Osteoblast (primary cell): ENCODE results near the gene PLXNA4. TPM values are rescaled to one million over a fixed set of nuclear protein-coding genes. Genes with fewer than 3 reads are reported as not detected.

Experiments used
- DNase-seq: peaks from one replicate; pipeline ENCODE4 v3.0.0; 2011; ENCODE audit warnings: low spot score, mixed read lengths; ENCODE audit not compliant: insufficient read length; ENCODE audit errors: missing footprints
- H2AFZ ChIP-seq: 2 replicates; pipeline ENCODE4 v1.6.0; 2011; ENCODE audit warnings: mild to moderate bottlenecking, low read length
- H3K27ac ChIP-seq: 2 replicates; pipeline ENCODE4 v1.5.1; 2011; ENCODE audit warnings: mild to moderate bottlenecking, low read depth, low read length, moderate library complexity
- H3K27me3 ChIP-seq: 2 replicates; pipeline ENCODE4 v1.6.0; 2012; ENCODE audit warnings: mild to moderate bottlenecking, control low read depth, inconsistent platforms, low read length, moderate library complexity; ENCODE audit not compliant: insufficient read depth
- H3K36me3 ChIP-seq: 2 replicates; pipeline ENCODE4 v1.5.1; 2011; ENCODE audit warnings: mild to moderate bottlenecking, low read length, control low read depth, moderate library complexity; ENCODE audit not compliant: insufficient read depth
- H3K4me1 ChIP-seq: 2 replicates; pipeline ENCODE4 v1.5.1; 2011; ENCODE audit warnings: mild to moderate bottlenecking, low read length, control low read depth, moderate library complexity; ENCODE audit not compliant: insufficient read depth
- H3K4me2 ChIP-seq: 2 replicates; pipeline ENCODE4 v1.6.0; 2011; ENCODE audit warnings: mild to moderate bottlenecking, low read length; ENCODE audit not compliant: insufficient read depth
- H3K4me3 ChIP-seq: fragments of 200-600 bp; sonication (generic); 3 replicates; pipeline ENCODE4 v1.5.1; 2012; ENCODE audit warnings: mild to moderate bottlenecking, low read length, inconsistent platforms; ENCODE audit not compliant: insufficient read depth
- H3K79me2 ChIP-seq: 2 replicates; pipeline ENCODE4 v1.6.0; 2012; ENCODE audit warnings: mild to moderate bottlenecking, low read length, control low read depth, inconsistent platforms; ENCODE audit not compliant: insufficient read depth
- H3K9me3 ChIP-seq: 2 replicates; pipeline ENCODE4 v1.5.1; 2011; ENCODE audit warnings: low read depth, low read length, control low read depth
- H4K20me1 ChIP-seq: 2 replicates; pipeline ENCODE4 v1.6.0; 2012; ENCODE audit warnings: mild to moderate bottlenecking, low read length, control low read depth; ENCODE audit not compliant: insufficient read depth
- CTCF ChIP-seq: IDR thresholded peaks from 2 replicates; pipeline ENCODE4 v1.5.1; 2011; ENCODE audit warnings: mild to moderate bottlenecking, low read depth, low read length, moderate library complexity; ENCODE audit errors: extremely low read depth
- total RNA-seq: library from RNA; depleted of rRNA; stranded (reverse); fragments of >200 nt; gene quantifications from 2 replicates; pipeline ENCODE4 v1.2.3, GENCODE V29; 2012

Gene PLXNA4
- total RNA-seq, 1 donor: 4.3 TPM

- Histone ChIP-seq H3K79me2 (no peaks in the 10 kb centered on the region), H3K4me1 (peaks cover 18% of the 10 kb centered on the region), H3K4me2 (no peak overlapping the region), H3K27me3 (peaks cover 2% of the 10 kb centered on the region), H4K20me1 (no peaks in the 10 kb centered on the region), H3K27ac (no peak overlapping the region), H2AFZ (no peak overlapping the region), H3K36me3 (no peaks in the 10 kb centered on the region), H3K4me3 (no peak overlapping the region), H3K9me3 (no peaks in the 10 kb centered on the region)
- no peak for DNase-seq
- TF ChIP-seq CTCF: no peak
Measured at GRCh38 chr7:132381742-132382472, 194.4 kb downstream of the PLXNA4 start.

GRCh38 chr7:132380059-132380458 lies 196.2 kb downstream of the PLXNA4 start:
- Histone ChIP-seq H4K20me1 (no peaks in the 10 kb centered on the region), H3K4me1 (peaks cover 9% of the 10 kb centered on the region)

GRCh38 chr7:132379292-132379691 lies 197.0 kb downstream of the PLXNA4 start:
- no peak overlapping the region for H3K27ac ChIP-seq
- DNase-seq: no peak
- no peaks in the 10 kb centered on the region for H3K27me3 ChIP-seq
- H3K4me2 ChIP-seq: no peak overlapping the region
- no peaks in the 10 kb centered on the region for H4K20me1 ChIP-seq
- H3K4me1 ChIP-seq: peaks cover 9% of the 10 kb centered on the region
- no peak overlapping the region for H2AFZ ChIP-seq
- H3K79me2 ChIP-seq: no peaks in the 10 kb centered on the region
- H3K36me3 ChIP-seq: no peaks in the 10 kb centered on the region
- no peak for TF ChIP-seq CTCF
- H3K9me3 ChIP-seq: no peaks in the 10 kb centered on the region
- H3K4me3 ChIP-seq: no peak overlapping the region

More at GRCh38 chr7:132380059-132380458, 196.2 kb downstream of the PLXNA4 start:
- no peaks in the 10 kb centered on the region for H3K9me3 ChIP-seq
- DNase-seq: peak; percentile 74
- H3K79me2 ChIP-seq: no peaks in the 10 kb centered on the region
- H3K36me3 ChIP-seq: no peaks in the 10 kb centered on the region
- no peak overlapping the region for H3K27ac ChIP-seq
- H3K4me2 ChIP-seq: no peak overlapping the region
- peaks cover 2% of the 10 kb centered on the region for H3K27me3 ChIP-seq
- TF ChIP-seq CTCF: no peak
- no peak overlapping the region for H3K4me3 ChIP-seq
- H2AFZ ChIP-seq: no peak overlapping the region

- H3K27me3 ChIP-seq: no peaks in the 10 kb centered on the region
- no peaks in the 10 kb centered on the region for H3K9me3 ChIP-seq
- peaks cover 9% of the 10 kb centered on the region for H3K4me1 ChIP-seq
- no peak overlapping the region for H3K4me2 ChIP-seq
- no peaks in the 10 kb centered on the region for H3K79me2 ChIP-seq
- H2AFZ ChIP-seq: no peak overlapping the region
- H3K27ac ChIP-seq: no peak overlapping the region
- no peak for TF ChIP-seq CTCF
- DNase-seq: peak; percentile 71
- H4K20me1 ChIP-seq: no peaks in the 10 kb centered on the region
- no peak overlapping the region for H3K4me3 ChIP-seq
- H3K36me3 ChIP-seq: no peaks in the 10 kb centered on the region
Measured at GRCh38 chr7:132377703-132378584, 198.3 kb downstream of the PLXNA4 start.
